ENCODE results near the gene PLS3.

GRCh38 chrX:115525486-115525885, 35.5 kb upstream of the PLS3 start:
- TF ChIP-seq POLR2A (IDR thresholded peaks at IDR 0.05) (no peak), CTCF (IDR thresholded peaks at IDR 0.05) (no peak)

Measured in lower leg skin (tissue), 3 donors.